22Rv1 (cell line): Measurements from ENCODE around the gene LONP1.

ENCODE experiments used
- ZFX ChIP-seq: fragments of 450-650 bp; IDR thresholded peaks from 2 replicates; pipeline ENCODE4 v1.6.1; 2017; ENCODE audit warnings: antibody characterized with exemption, borderline replicate concordance
- TF ChIP-seq, protein P1 (sequence below): fragments of 450-650 bp; IDR thresholded peaks from 2 replicates; pipeline ENCODE4 v1.5.1; 2017; ENCODE audit warnings: mild to moderate bottlenecking

DNA sequence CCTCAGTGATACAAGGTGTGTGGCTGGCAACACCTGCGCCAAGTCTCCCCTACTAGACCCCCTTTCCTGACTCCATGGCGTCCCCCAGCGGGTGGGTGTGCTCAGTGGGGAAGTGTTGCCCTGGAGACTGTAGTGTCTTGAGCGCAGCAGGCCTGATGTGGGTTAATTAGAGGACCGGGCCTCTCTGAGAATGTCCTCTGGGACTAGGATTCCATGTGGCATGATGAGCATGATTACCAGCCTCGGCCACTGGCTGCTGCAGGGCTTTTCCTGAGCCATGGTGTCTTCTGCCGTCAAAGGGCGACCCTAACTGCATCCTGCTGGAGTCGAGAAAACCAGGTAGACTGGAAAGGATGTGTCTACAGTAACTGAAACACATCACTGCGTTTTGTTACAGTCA is 67.7 kb downstream of the LONP1 start:
- TF ChIP-seq, protein P1, sequence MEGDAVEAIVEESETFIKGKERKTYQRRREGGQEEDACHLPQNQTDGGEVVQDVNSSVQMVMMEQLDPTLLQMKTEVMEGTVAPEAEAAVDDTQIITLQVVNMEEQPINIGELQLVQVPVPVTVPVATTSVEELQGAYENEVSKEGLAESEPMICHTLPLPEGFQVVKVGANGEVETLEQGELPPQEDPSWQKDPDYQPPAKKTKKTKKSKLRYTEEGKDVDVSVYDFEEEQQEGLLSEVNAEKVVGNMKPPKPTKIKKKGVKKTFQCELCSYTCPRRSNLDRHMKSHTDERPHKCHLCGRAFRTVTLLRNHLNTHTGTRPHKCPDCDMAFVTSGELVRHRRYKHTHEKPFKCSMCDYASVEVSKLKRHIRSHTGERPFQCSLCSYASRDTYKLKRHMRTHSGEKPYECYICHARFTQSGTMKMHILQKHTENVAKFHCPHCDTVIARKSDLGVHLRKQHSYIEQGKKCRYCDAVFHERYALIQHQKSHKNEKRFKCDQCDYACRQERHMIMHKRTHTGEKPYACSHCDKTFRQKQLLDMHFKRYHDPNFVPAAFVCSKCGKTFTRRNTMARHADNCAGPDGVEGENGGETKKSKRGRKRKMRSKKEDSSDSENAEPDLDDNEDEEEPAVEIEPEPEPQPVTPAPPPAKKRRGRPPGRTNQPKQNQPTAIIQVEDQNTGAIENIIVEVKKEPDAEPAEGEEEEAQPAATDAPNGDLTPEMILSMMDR: no peak
- TF ChIP-seq ZFX: no peak
